Colon (tissue), 2 donors: Measurements from ENCODE around the gene TEX264.
"Not testable (repeated sequence)": the region's sequence is repeated elsewhere in the genome, so short reads cannot be mapped to it uniquely, and the experiment has no call there.

Source experiments
- FAIRE-seq: peaks from 2 replicates; lab custom pipeline; 2012; peaks lifted over from hg19 to GRCh38; lab: Jason Lieb, UNC
- donor health status: control.
- donor health status: control.

TEX264 gene

DNA sequence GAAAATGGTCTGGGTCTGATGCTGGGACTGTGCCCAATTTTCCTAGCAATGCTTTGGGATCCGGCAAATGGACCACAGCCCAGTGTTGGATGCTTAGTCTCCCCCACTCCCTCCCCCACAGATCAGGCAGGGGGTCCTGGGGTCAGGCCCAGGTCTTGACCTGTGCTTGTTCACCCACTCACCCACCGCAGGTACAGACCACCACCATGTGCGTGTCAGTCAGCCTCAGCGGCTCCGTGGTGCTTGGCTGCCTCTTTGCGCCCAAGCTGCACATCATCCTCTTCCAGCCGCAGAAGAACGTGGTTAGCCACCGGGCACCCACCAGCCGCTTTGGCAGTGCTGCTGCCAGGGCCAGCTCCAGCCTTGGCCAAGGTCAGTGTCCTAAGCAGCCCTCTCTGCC is 46.4 kb downstream of the TEX264 start:
- no peak for FAIRE-seq

DNA sequence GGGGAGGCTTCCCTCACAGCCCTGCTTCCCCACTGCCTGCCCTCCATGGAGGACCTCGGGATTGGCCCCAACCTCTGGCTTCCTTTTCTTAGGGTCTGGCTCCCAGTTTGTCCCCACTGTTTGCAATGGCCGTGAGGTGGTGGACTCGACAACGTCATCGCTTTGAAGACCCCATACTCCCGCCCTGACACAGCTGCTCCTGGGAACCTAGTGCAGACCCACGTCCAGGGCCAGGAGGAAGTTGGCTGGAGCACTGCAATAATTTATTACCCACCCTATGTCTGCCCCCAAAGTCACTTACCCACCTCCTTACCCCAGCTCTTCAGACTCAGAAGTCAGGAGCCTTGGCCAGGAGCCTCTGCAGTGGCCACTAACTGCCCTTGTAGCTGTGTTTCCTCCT is 46.9 kb downstream of the TEX264 start:
- no peak for FAIRE-seq

DNA sequence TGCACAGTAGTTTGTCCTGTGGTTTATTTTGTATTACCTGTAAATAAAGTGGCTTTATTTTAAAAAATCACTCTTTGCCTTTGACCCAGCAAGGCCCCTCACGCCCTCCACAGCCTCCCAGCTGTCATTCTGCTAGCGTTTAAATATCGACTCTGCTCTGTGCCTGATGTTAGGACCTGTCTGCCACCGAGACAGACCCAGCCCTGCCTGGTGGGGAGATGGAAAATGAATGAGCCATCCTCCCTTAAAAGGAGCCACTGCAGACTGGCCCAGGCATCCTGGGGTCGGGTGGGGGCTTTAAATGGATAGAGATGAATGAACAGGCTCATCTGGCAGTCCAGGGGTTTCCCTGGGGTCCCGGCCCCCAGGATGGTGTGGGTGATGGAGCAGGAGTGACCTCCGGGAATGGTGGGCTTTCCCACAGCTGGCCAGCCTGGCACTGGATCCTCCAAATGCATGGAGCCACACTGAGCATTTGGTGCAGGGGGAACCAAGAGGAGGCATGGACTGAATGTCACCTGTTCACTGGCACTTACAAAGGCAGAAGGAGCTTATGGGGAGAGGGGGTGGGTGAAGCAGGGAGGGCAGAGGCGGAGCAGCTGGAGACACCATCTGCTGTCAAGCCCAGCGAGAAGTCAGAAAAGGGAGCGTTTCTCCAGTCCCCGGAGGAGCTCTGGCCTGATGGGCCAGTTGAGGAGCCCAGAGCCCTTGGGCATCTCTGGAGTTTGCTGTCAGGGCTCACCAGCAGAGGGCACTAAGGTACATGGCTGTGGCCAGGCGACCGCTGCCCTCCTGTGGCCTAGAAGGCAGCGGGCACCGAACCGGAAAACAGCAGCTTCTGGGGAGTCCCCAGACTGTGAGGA is 47.7 kb downstream of the TEX264 start:
- no peak for FAIRE-seq

DNA sequence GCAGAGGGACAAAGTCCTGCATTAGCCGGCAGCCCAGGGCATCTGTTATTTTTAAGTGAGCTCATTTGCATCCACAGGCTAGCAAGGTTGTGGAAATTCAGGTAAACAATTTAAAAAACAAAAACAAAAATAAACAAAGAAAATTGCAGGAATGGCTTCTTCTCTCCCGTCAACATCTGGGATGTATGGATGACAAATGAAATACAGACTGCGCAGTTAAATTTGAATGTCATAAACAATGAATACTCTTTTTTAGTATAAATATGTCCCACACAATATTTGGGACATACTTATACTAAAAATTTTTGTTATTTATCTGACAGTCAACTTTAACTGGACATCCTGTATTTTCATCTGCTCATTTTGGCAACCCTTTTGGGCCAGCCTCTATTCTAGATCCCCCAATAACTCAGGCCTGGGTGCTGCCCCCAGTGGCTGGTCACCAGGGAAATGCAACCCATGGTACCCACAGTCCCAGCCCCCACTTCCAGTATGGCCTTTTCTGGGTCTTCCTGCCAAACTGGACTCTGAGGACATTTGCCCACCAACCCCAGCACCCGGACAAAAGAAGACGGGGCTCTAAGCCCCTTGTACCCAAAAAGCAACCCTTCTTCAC is 48.5 kb downstream of the TEX264 start:
- FAIRE-seq: no peak

DNA sequence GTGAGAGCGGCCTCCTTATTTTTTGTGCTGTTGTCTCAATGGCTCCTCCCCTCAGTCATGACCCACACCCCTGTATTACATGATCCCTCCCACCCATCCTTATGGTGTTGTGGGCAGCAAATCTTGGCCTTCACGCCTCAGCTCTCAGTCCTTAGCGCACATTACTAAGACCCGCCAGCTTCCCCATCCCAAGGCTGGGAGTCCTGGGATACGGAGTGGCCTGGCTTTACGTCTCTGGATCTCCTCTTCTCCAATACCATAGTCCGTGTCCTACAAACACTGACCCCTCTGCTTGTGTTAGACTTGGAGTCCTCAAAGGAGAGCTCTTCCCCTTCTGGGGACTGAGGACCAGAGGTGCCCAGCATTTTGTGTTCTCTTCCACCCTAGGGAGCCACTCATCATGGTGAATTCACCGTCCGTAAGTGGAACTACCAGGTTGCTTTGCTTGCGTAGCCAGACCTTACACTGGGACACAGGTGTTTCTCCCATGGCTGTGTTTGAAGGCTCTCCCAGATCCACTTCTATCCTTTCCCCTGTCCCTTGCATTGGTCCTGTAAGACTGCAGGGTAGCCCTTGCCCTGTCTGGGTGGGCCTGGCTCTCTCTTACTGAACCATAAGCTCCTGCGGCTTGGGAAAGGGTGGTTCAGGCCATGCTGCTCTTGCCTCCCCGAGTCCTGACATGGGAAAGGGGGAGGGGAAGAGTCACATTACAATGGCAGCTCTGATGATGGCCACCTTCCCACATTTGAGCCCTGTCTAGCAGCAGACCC is 49.4 kb downstream of the TEX264 start:
- no peak for FAIRE-seq

DNA sequence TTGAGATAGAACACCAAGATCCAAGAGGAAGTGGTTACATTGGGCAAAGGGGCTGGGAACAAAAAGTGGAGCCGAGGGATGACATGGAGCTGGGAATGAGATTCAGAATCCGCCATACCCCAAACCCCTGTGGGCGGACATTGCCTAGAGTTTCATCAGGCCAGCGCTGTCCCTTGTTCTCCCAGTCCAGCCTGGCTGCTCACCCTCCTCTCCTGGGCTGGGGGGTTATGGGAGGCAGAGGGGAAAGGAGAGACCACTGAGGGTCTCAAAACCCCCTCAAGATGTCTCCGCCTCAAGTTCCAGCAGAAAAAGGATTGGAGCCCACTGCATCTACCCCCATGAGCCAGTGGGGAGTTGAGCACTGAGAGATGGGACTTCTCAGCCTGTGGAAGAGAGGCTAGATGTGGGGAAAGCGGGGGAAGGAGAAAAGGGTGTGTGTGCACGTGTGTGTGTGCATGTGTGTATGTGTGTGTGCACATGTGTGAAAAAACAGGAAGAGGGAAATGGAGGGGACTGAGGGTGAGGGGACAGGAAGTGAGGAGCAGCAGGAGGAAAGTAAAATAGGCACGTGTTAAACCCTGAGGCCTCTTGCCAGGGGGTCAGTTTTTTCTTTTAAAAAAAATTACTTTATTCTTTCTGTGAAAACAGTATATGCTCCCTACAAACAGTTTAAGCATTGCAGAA is 50.2 kb downstream of the TEX264 start:
- no peak for FAIRE-seq

DNA sequence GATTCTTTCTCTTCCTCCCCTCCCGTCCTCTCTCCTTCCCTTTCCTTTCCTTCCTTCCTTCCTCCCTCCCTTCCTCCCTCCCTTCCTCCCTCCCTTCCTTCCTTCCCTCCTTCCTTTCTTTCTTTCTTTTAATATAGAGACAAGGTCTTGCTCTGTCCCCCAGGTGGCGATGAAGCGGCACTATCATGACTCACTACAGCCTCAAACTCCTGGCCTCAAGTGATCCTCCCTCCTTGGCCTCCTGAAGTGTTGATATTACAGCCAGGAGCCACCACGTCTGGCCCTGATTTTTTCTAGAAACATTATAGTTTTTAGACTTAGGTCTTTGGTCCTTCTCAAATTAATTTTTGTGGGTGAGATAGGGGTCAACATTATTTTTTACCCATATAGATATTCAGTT is 51.3 kb downstream of the TEX264 start:
- no peak for FAIRE-seq

DNA sequence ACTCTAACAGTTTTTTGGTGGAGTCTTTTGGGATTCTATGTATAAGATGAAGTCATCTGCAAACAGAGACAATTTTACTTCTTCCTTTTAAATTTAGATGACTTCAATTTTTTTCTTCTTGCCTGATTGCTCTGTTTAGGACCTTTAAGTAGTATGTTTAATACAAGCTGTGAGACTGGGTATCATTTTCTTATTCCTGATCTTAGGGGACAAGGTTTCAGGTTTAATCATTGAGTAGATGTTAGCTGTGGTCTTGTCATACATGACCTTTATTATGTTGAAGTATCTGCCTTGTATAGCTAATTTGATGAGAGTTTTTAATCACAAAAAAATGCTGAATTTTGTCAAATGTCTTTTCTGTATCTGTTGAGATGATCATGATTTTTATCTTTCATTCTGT is 56.4 kb downstream of the TEX264 start:
- no peak for FAIRE-seq

DNA sequence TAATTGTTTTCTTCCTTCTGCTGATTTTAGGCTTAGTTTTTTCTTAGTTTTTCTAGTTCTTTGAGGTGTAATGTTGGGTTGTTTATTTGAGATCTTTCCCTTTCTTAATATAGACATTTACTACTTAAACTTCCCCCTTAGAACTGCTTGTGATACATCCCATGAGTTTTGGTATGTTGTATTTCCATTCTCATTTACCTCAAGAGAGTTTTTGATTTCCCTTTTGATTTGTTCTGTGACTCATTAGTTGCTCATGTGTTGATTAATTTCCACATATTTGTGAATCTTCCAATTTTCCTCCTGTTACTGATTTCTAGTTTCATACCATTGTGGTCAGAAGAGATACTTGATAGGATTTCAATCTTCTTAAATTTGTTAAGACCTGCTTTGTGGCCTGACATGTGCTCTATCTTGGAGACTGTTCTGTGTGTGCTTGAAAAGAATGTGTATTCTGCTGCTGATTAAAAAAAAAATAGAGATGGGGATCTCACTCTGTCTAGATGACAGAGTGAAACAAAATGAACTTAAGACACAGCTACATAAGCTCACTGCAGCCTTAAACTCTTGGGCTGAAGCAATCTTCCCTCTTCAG is 58.1 kb downstream of the TEX264 start:
- FAIRE-seq: no peak

DNA sequence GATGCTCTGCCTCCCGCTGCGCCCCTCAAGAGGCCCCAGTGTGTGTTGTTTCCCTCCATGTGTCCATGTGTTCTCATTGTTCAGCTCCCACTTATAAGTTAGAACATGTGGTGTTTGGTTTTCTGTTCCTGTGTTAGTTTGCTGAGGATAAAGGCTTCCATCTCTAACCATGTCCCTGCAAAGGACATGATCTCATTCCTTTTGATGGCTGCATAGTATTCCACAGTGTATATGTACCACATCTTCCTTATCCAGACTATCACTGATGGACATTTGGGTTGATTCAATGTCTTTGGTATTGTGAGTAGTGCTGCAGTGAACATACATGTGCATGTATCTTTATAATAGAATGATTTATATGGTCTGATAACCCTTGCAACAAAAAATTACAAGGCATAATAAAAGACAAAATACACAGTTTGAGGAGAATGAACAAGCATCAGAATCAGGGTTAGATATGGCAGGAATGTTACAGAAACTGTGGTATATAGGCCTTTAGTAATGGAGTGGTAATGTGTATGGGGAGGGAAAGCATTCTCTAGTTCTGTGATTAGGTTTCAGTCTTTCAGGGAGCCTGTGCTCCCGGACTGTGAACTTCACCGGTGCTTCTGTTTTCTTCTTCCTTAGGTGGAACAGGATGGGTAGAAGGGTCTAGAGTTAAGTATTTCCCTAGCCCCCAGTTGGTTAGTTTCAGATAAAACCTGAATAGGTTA is 63.0 kb downstream of the TEX264 start:
- no peak for FAIRE-seq

DNA sequence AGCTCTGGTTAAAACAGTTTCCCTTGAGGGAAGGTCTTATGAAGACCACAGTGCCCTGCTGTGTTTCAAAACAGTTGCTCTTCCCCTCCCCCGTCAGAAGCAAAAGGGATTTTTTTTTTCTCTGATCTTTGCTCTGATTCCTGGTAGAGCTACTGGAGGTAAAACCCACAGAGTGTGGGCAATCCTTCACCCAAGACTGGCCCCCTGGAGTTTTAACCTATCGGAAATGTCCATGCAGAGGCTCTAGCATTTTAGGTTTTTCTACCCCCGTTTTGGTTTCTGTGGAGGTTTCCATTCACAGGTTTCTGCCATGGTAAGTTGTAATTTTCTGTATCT is 63.5 kb downstream of the TEX264 start:
- FAIRE-seq: no peak

DNA sequence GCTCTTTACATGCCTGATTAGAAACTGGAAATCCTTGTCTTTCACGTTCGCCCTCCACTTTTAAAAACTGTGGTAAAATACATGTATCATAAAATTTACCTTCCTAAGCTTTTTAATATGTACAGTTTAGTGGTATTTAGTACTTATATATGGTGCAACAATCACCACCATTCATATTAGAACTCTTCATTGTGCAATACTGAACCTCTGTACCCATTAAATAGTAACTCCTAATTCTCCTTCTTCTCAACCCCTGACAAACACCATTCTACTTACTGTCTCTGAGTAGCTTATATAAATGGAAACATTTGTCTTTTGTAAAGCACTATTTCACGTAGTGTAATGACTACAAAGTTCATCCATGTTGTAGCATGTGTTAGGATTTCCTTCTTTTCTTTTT is 64.0 kb downstream of the TEX264 start:
- FAIRE-seq: no peak

DNA sequence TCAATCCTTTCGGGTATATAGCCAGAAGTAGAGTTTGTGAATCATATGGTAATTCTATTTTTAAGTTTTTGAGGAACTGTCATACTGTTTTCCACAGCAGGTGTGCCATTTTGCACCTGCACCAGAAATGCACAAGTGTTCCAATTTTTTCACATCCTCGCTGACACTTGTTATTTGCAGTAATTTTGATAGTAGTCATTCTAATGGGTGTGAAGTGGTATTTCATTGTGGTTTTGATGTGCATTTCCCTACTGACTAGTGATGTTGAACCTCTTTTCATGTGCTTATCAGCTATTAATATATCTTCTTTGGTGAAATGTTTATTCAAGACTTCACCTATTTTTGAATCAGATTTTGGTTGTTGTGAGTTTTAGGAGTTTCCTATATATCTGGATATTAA is 64.9 kb downstream of the TEX264 start:
- no peak for FAIRE-seq

DNA sequence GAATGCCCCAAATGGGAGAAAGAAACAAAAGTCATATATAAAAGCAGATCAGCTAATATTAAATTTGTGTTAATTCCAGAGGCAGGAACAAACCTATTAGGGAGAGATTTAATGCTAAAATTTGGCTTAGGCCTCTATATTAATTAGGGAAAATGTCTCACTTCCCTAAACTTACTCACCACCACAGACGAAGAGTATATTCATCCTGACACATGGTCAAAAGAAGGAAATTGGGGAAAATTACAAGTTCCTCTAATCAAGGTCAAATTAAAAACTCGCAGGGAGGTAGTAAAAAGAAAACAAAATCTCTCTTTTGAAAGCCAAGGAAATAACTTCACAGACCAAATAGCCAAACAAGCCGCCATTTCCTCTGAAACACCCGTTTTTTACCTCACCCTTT is 68.1 kb downstream of the TEX264 start:
- no peak for FAIRE-seq

DNA sequence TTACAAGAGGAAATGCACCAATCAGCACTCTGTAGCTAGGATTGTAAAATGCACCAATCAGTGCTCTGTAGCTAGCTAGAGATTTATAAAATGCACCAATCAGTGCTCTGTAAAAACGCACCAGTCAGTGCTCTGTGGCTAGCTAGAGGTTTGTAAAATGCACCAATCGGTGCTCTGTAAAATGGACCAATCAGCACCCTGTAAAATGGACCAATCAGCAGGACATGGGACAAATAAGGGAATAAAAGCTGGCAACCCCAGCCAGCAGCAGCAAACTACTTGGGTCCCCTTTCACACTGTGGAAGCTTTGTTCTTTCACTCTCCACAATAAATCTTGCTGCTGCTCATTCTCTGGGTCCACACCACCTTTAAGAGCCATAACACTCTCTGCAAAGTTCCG is 71.3 kb downstream of the TEX264 start:
- not testable (repeated sequence) for FAIRE-seq

DNA sequence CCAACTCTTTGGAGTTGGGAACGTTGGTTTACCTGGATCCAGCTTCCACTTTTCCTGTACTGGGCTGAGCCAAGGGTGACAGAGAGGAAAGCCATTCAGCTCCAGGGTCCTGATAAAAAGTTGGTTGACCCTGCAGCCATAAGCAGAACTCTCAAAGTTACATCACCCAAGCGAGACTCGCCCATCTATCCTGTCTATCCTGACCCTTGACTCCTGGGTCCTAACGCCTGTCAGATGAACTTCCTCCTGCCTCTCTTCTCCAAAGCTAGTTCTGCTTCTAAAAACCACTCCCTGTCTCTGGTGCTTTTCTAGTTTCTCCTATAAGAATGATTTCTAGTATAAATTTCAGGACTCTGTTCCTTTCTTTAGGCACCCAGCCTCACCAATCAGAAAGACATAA is 71.9 kb downstream of the TEX264 start:
- not testable (repeated sequence) for FAIRE-seq

DNA sequence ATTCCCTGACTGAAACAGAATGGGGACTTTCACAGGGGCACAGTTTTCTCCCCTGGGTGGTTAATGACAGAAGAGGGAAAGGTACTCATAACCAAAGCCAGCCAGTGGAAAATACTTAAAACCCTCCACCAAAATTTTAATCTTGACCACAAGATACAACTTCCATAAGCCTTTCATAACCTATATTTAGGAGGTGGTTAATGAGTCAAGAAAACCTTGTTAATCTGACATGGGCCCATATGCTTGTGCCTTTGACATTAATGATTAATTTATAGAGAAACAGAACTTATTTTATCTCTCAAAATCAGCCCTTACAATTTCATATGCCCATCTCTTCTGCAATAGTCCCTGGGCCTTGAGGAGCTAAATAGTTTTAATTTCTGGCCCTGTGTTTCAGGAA is 76.8 kb downstream of the TEX264 start:
- FAIRE-seq: no peak

DNA sequence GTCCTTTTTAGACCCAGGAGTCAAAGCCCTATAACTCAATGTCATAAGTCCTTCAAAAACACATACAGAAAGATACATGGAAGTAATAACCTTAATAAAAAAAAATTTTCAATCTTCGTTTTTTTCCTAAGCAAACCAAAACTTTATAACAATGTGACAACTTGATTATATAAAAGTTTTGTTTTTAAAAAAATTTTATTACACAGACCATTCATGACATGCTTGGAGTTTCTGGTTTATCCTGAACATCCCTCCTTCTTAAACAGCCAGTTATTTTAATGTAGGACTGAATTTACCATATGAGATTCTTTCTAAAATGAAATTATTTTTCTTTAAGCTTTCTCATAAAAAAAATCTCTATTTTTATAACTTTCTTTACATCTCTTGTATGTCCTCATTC is 77.3 kb downstream of the TEX264 start:
- FAIRE-seq: peak; percentile 49

DNA sequence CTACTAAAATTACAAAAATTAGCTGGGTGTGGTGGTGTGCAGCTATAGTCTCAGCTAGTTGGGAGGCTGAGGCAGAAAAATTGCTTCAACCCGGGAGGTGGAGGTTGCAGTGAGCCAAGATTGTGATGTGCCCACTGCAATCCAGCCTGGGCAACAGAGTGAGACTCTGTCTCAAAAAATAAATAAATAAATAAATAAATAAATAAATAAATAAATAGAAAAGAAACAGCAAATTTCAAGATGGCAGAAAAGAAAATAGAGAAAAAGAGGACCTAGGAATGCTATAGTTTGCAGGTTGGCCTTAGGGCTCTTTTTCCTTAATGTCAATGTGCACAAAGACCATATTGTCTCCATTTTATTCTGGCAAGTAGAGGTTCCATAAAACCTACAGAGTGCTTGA is 79.8 kb downstream of the TEX264 start:
- no peak for FAIRE-seq

DNA sequence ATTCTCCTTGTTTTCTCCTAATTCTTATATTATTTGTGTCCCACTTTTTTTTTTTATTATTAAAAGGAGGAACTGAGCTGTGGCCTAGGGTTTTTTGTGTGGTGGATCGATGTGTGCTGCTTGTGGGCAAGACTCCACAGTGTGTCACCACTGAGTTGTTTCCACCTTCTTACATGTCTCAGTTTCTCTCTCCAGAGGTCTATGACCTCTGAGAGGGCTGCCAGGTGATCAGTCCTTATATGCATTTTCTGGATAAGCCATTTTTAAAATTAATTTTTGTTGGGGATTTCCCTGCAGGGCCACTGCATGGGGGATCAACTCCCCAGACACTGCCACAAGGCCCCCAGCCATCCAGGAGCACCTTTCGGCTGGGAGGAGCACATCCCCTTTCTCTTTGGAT is 80.2 kb downstream of the TEX264 start:
- FAIRE-seq: no peak
